ENCODE measurements around the gene KCNN2. TPM values are rescaled to one million over a fixed set of nuclear protein-coding genes. Genes with fewer than 3 reads are reported as not detected.

KCNN2 gene
- polyA plus RNA-seq, 1 donor from 2014 or later = 1.0 TPM

- no peak overlapping the region for H3K4me3 ChIP-seq (ENCODE audit: low read length)
- no peak overlapping the region for H3K27ac ChIP-seq (ENCODE audit: low read length)
- no peak overlapping the region for H2AFZ ChIP-seq (ENCODE audit: low read depth, low read length)
- H3F3A ChIP-seq (ENCODE audit: insufficient read depth, low read length, poor library complexity, severe bottlenecking) = no peaks in the 10 kb centered on the region
- H3K79me2 ChIP-seq (replicated peaks; ENCODE audit: insufficient read depth, low read length) = no peaks in the 10 kb centered on the region
- H3K9me3 ChIP-seq (ENCODE audit: low read length) = no peaks in the 10 kb centered on the region
- H3K27me3 ChIP-seq (ENCODE audit: insufficient read depth, low read depth, low read length) = no peaks in the 10 kb centered on the region
- H3K9me2 ChIP-seq (ENCODE audit: insufficient read depth, low read length) = no peaks in the 10 kb centered on the region
- no peak overlapping the region for H3K4me2 ChIP-seq (ENCODE audit: low read length)
- H4K20me1 ChIP-seq (ENCODE audit: insufficient read depth) = no peaks in the 10 kb centered on the region
- H3K36me3 ChIP-seq (ENCODE audit: insufficient read depth, low read length) = no peaks in the 10 kb centered on the region
- H3K9ac ChIP-seq (ENCODE audit: low read length) = no peak overlapping the region
- no peak for TF ChIP-seq SMC3 (conservative IDR thresholded peaks at IDR 0.05; ENCODE audit: poor library complexity)
- no peak for TF ChIP-seq CTCF (IDR thresholded peaks at IDR 0.05; ENCODE audit: poor library complexity, severe bottlenecking)
- TF ChIP-seq EP300 (conservative IDR thresholded peaks at IDR 0.05; ENCODE audit: poor library complexity, severe bottlenecking) = no peak
- TF ChIP-seq RAD21 (conservative IDR thresholded peaks at IDR 0.05) = no peak
- TF ChIP-seq REST (IDR thresholded peaks at IDR 0.05; ENCODE audit: borderline replicate concordance) = no peak
- TF ChIP-seq EZH2 (IDR thresholded peaks at IDR 0.05; ENCODE audit: borderline replicate concordance, insufficient read depth, low read length, poor library complexity, severe bottlenecking) = no peak
- TF ChIP-seq TAF1 (IDR thresholded peaks at IDR 0.05; ENCODE audit: low read depth) = no peak
- no peak for TF ChIP-seq MXI1 (conservative IDR thresholded peaks at IDR 0.05; ENCODE audit: poor library complexity, severe bottlenecking)
- no peak for TF ChIP-seq POLR2AphosphoS5 (IDR thresholded peaks at IDR 0.05)
These were observed 88.6 kb downstream of the KCNN2 start for GRCh38 chr5:114450437-114450836.

- Histone ChIP-seq H3K9me2 (ENCODE audit: insufficient read depth, low read length) (no peaks in the 10 kb centered on the region), H2AFZ (ENCODE audit: low read depth, low read length) (no peak overlapping the region), H3K36me3 (ENCODE audit: insufficient read depth, low read length) (no peaks in the 10 kb centered on the region), H3K27me3 (ENCODE audit: insufficient read depth, low read depth, low read length) (no peaks in the 10 kb centered on the region), H3K4me3 (ENCODE audit: low read length) (no peak overlapping the region), H3K9ac (ENCODE audit: low read length) (no peak overlapping the region), H3K4me2 (ENCODE audit: low read length) (no peak overlapping the region), H3F3A (ENCODE audit: insufficient read depth, low read length, poor library complexity, severe bottlenecking) (no peaks in the 10 kb centered on the region), H3K9me3 (ENCODE audit: low read length) (no peaks in the 10 kb centered on the region), H4K20me1 (ENCODE audit: insufficient read depth) (no peaks in the 10 kb centered on the region), H3K27ac (ENCODE audit: low read length) (no peak overlapping the region), H3K79me2 (replicated peaks; ENCODE audit: insufficient read depth, low read length) (no peaks in the 10 kb centered on the region)
- no peak for TF ChIP-seq POLR2AphosphoS5 (IDR thresholded peaks at IDR 0.05)
- TF ChIP-seq MXI1 (conservative IDR thresholded peaks at IDR 0.05; ENCODE audit: poor library complexity, severe bottlenecking) = no peak
- no peak for TF ChIP-seq REST (IDR thresholded peaks at IDR 0.05; ENCODE audit: borderline replicate concordance)
- no peak for TF ChIP-seq EP300 (conservative IDR thresholded peaks at IDR 0.05; ENCODE audit: poor library complexity, severe bottlenecking)
- no peak for TF ChIP-seq CTCF (IDR thresholded peaks at IDR 0.05; ENCODE audit: poor library complexity, severe bottlenecking)
- TF ChIP-seq SMC3 (conservative IDR thresholded peaks at IDR 0.05; ENCODE audit: poor library complexity) = no peak
- TF ChIP-seq TAF1 (IDR thresholded peaks at IDR 0.05; ENCODE audit: low read depth) = no peak
- TF ChIP-seq EZH2 (IDR thresholded peaks at IDR 0.05; ENCODE audit: borderline replicate concordance, insufficient read depth, low read length, poor library complexity, severe bottlenecking) = no peak
- TF ChIP-seq RAD21 (conservative IDR thresholded peaks at IDR 0.05) = no peak
These were observed 96.9 kb downstream of the KCNN2 start for GRCh38 chr5:114458726-114459125.
